Type B pancreatic cell (in vitro differentiated cells): ENCODE data around the gene HADHB. TPM values are rescaled to one million over a fixed set of nuclear protein-coding genes. Genes with fewer than 3 reads are reported as not detected.
A peak's percentile ranks its signal among the peaks of the same experiment; 100 is the strongest.
"Not testable (repeated sequence)": the region's sequence is repeated elsewhere in the genome, so short reads cannot be mapped to it uniquely, and the experiment has no call there.

Experiments used
- DNase-seq: peaks from one replicate; pipeline ENCODE4 v3.0.0; 2021; ENCODE audit warnings: mixed read lengths; ENCODE audit not compliant: unreplicated experiment; ENCODE audit errors: extremely low spot score
- H3K27ac Mint-ChIP-seq: 2 replicates; pipeline ENCODE4 v1.8.0; 2021; ENCODE audit warnings: mild to moderate bottlenecking, mixed read lengths
- H3K27me3 Mint-ChIP-seq: 2 replicates; pipeline ENCODE4 v1.8.0; 2021; ENCODE audit warnings: mixed read lengths
- H3K36me3 Mint-ChIP-seq: 2 replicates; pipeline ENCODE4 v1.8.0; 2021; ENCODE audit warnings: mixed read lengths
- H3K4me1 Mint-ChIP-seq: one replicate; pipeline ENCODE4 v1.8.0; 2021; ENCODE audit warnings: mixed read lengths; ENCODE audit not compliant: unreplicated experiment
- H3K4me3 Mint-ChIP-seq: 2 replicates; pipeline ENCODE4 v1.8.0; 2021; ENCODE audit warnings: mild to moderate bottlenecking, mixed read lengths
- H3K9me3 Mint-ChIP-seq: 2 replicates; pipeline ENCODE4 v1.8.0; 2021; ENCODE audit warnings: mixed read lengths
- CTCF ChIP-seq: fragments of 200-600 bp; sonication (generic); conservative IDR thresholded peaks from 2 replicates; pipeline ENCODE4 v1.5.0; 2021; ENCODE audit warnings: antibody characterized with exemption, mild to moderate bottlenecking
- total RNA-seq: library from RNA; stranded (reverse); gene quantifications from 2 replicates; pipeline ENCODE4 v1.2.1, GENCODE V29; 2021; ENCODE audit warnings: low replicate concordance

The HADHB gene
- total RNA-seq, 1 donor from 2014 or later = 110 TPM

DNA sequence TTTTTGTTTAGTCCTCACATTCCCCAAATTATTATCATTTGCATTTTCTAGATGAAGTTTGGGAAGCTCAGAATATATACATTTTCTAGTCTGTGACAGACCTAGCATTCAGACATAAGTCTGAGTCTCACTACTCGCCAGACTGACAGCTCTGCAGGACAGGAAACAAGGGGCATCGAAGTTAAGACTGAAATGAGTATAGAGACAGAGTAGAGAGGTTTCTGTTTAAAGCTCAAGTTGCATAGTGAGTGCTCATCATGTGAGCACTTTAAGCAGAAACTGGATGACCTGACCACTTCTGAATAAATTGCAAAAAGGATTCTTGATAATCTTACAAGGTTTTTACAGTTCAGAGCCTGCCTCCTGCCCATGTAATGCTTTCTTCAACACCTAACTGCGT, 1.1 kb downstream of the HADHB start:
- no peak for DNase-seq
- H3K36me3 Mint-ChIP-seq = no peaks in the 10 kb centered on the region
- no peak for TF ChIP-seq CTCF
- no peaks in the 10 kb centered on the region for H3K27me3 Mint-ChIP-seq
- peak overlapping the region; percentile 99 for H3K27ac Mint-ChIP-seq
- H3K4me3 Mint-ChIP-seq = peak overlapping the region; percentile 100
- H3K9me3 Mint-ChIP-seq = no peaks in the 10 kb centered on the region
- H3K4me1 Mint-ChIP-seq = peaks cover 27% of the 10 kb centered on the region

DNA sequence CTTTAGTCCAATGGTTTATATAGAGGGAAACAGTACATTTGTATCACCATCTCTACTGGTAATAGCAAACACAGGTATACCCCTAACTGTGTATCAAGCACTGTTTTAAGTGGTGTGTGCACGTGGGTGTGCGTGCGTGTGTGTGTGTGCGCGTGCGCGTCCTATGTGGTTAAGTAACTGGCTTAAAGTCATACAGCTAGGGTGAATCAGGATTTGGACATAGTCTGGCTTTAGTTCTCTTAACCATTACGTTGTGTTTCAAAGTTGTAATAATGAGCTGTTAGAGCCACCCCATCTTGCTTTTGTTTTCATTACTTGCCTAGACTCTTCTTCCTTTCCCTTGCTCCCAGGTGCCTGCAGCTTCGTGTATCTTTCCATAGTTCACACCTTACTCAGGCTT, 2.1 kb downstream of the HADHB start:
- Mint-ChIP-seq H3K9me3 (no peaks in the 10 kb centered on the region), H3K27ac (peak overlapping the region; percentile 40), H3K4me3 (peak overlapping the region; percentile 100), H3K27me3 (no peaks in the 10 kb centered on the region), H3K4me1 (peaks cover 29% of the 10 kb centered on the region), H3K36me3 (no peaks in the 10 kb centered on the region)
- no peak for DNase-seq
- TF ChIP-seq CTCF = no peak

GRCh38 chr2:26249625-26250024, 4.9 kb downstream of the HADHB start:
- H3K27ac Mint-ChIP-seq = no peak overlapping the region
- no peak for DNase-seq
- no peak overlapping the region for H3K4me3 Mint-ChIP-seq
- no peak for TF ChIP-seq CTCF
- no peaks in the 10 kb centered on the region for H3K27me3 Mint-ChIP-seq
- no peaks in the 10 kb centered on the region for H3K9me3 Mint-ChIP-seq
- H3K36me3 Mint-ChIP-seq = peaks cover under 1% of the 10 kb centered on the region
- peaks cover 21% of the 10 kb centered on the region for H3K4me1 Mint-ChIP-seq

- H3K4me3 Mint-ChIP-seq = no peak overlapping the region
- DNase-seq = no peak
- TF ChIP-seq CTCF = no peak
- peaks cover 7% of the 10 kb centered on the region for H3K36me3 Mint-ChIP-seq
- H3K27me3 Mint-ChIP-seq = no peaks in the 10 kb centered on the region
- no peaks in the 10 kb centered on the region for H3K9me3 Mint-ChIP-seq
- no peak overlapping the region for H3K27ac Mint-ChIP-seq
- H3K4me1 Mint-ChIP-seq = peaks cover 8% of the 10 kb centered on the region
Measured at GRCh38 chr2:26251893-26252292, 7.2 kb downstream of the HADHB start.

DNA sequence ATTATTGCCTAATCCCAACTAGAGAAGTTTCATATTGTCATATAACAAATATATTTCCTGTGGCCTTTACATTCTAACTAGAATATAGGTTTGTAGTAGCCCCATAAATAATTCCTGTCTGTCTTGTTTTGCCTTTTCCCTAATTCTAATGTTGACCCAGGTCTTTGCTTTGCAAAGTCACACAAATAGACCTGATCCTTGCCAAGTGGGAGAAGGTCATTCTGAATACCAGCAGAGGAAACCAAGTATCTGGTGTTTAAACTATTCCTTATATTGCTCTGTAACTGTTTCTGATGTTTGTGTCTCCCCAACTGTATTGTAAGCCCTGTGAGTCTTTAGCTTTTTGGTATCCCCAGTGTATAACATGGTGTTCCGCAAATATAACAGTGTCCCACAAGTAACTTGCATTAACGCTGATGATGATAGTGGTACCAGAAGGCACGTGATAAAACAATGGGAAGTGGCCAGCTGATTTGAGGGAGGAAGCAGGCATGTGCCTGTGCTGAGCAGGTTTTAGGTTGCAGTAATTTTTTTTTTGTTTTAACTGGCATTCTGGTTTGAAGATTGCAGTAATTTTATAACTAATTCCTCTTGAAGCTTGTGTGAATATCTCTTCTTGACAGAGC, 11.1 kb downstream of the HADHB start:
- Mint-ChIP-seq H3K9me3 (no peaks in the 10 kb centered on the region), H3K36me3 (peaks cover 15% of the 10 kb centered on the region), H3K27me3 (no peaks in the 10 kb centered on the region), H3K4me1 (peaks cover 5% of the 10 kb centered on the region), H3K4me3 (no peak overlapping the region), H3K27ac (no peak overlapping the region)
- no peak for DNase-seq
- no peak for TF ChIP-seq CTCF

- not testable (repeated sequence) for H3K27me3 Mint-ChIP-seq, DNase-seq, H3K4me3 Mint-ChIP-seq, H3K9me3 Mint-ChIP-seq, H3K4me1 Mint-ChIP-seq, H3K27ac Mint-ChIP-seq
- peaks cover 15% of the 10 kb centered on the region for H3K36me3 Mint-ChIP-seq
Measured at GRCh38 chr2:26258836-26259235, 14.1 kb downstream of the HADHB start.
